Muscle of arm (tissue), 12 donors: ENCODE measurements around the gene CYP26C1. TPM values are rescaled to one million over a fixed set of nuclear protein-coding genes. Genes with fewer than 3 reads are reported as not detected.

Source experiments
- DNase-seq: peaks from one replicate; pipeline ENCODE4 v3.0.0-alpha.2; 2013
- polyA plus RNA-seq, 12 donors: library from polyadenylated mRNA; unstranded; fragments of 120-200 nt; gene quantifications; one replicate each; pipeline ENCODE4 v1.2.1, GENCODE V29; 2013; ENCODE audit not compliant: insufficient read length in 12 of 12

The CYP26C1 gene
- polyA plus RNA-seq, 12 donors: 0.07 TPM; not detected in 11

DNA sequence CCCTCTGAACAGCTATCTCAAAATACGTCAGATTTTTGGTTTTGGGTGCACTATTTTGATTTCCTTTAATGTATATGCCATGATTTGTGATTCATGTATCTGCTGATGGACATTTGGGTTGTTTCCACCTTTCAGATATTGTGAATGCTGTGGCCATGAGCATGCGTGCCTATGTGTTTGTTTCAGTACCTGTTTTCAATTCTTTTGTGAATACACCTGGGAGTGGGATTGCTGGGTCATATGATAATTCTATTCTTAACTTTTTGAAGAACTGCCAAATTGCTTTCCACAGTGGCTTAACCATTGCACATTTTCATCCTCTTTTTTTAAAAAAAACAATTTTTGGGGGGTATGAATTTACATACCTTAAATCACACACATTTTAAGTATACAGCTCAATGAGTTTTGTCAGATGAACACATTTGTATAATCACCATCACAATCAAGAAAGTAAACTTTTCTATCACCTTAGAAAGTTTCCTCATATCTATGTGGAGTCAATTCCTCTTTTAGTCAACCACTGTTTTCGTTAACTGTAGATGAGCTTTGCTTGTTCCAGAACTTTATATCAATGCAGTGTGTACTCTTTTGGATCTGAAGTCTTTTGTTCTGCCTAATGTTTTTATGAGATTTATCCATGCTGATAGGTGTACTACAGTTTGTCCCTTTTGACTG, 50.0 kb downstream of the CYP26C1 start:
- no peak for DNase-seq

DNA sequence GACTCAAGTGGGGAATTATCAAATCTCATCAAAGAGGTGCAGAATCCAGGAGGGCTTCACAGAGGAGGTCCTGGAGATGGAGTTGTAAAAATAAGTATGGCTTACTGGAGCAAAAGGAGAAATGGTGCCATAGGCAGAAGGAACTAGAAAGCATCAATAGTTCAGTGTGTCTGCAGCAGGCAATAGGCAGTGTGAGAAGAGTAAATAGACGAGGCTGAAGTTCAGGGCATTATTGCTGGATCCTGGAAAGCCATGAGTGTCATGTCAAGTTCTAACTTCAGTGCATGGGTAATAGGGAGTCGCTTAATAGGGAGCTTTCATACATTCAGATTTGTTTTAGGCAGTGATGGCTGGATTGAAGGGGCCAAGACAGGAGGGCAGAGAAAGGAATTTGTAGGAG, 52.4 kb downstream of the CYP26C1 start:
- no peak for DNase-seq

DNA sequence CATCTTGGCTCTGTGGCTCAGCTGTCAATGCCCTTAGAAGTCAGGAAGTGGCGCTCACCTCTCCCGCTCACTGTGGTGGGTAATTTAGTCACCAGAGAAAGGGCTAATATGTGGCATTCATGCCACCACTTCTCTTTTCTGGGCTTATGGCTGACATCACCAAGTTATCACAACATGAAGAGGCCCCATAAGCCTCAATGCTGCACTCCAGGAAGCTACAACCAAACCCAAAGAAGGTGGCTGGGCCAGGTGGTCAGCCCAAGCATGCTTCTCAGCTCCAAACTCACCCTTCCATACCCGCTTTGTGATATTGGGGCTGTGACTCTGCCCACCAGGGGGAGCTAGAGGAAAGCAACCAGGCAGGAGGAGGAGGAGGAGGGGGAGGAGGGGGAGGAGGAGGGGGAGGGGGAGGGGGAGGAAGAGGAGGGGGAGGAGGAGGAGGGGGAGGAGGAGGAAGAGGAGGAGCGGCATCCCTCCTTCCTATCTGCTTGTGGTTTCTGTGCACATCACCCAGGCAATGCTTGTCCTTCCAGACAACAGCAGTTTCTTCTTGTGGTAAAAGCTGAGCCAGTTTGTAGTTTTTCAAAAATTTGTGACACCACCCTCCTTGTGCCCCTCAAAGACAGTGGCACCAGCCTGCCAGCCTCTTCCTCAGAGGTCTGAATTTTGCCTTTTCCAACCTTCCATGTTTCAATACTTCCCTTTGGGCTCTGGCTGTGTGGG, 55.2 kb downstream of the CYP26C1 start:
- DNase-seq: peak; percentile 34

Other genes starting within 250 kb of the CYP26C1 start
- gene EXOC6, start 212.3 kb upstream of the CYP26C1 start, polyA plus RNA-seq: 10 to 100 TPM in 11 of 12 donors, not detected in 1; 18.2 to 49.7 (median 37.7) TPM
- under 1 TPM in 8 of 12 donors, not detected in 4; 0.22 to 0.77 (median 0.34) TPM for gene CYP26A1, start 13.1 kb downstream of the CYP26C1 start, polyA plus RNA-seq